ENCODE measurements around the gene CTTNBP2.

DNA sequence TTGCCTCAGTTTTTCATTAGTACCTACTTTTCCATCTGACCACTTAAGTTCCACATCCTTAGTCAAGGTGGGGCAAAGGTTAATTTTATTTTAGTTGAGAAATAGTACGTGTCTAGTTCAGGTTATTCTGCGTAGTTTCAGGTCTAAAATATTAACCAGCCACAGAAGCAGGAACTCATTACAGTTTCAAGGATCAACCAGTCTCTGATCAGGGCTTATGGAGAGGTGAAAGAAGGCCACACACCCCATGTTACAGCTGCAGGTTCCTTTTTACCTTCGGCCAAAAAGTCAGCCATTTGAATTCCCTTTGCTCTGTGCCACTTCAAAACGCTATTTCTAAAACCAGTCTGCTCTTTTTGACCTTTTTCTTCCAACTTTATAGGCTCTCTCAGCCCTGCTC, 134.2 kb downstream of the CTTNBP2 start:
- TF ChIP-seq CTCF (IDR thresholded peaks at IDR 0.05) (no peak), POLR2A (IDR thresholded peaks at IDR 0.05) (no peak), POLR2AphosphoS5 (IDR thresholded peaks at IDR 0.05) (no peak)
